ENCODE measurements around the gene TBC1D26. TPM values are rescaled to one million over a fixed set of nuclear protein-coding genes. Genes with fewer than 3 reads are reported as not detected.

The TBC1D26 gene
- polyA plus RNA-seq, 3 donors: 0.05 TPM; not detected in 2

Other genes with a start within 250 kb of the TBC1D26 start
- gene TVP23C, start 168.8 kb upstream of the TBC1D26 start, polyA plus RNA-seq: 1 to 10 TPM; 2.2 to 5.5 (median 2.4) TPM
- gene FBXW10B, start 112.6 kb upstream of the TBC1D26 start, polyA plus RNA-seq: 1 to 10 TPM in 1 of 3 donors, under 1 TPM in 2; 0.49 to 2.2 (median 0.88) TPM
- gene TRIM16, start 48.0 kb upstream of the TBC1D26 start, polyA plus RNA-seq: 10 to 100 TPM in 2 of 3 donors, 1 to 10 TPM in 1; 7.8 to 15.5 (median 15.3) TPM
- 1 to 10 TPM; 2.5 to 7.3 (median 3.1) TPM for gene ZNF286A, start 32.5 kb upstream of the TBC1D26 start, polyA plus RNA-seq
- under 1 TPM; 0.22 to 0.92 (median 0.85) TPM for gene ADORA2B, start 212.8 kb downstream of the TBC1D26 start, polyA plus RNA-seq

Data from adipose tissue (tissue), 3 donors.